ENCODE results near the gene DLG2.

- TF ChIP-seq ZNF263 (CRISPR knock-in tag; IDR thresholded peaks at IDR 0.05; ENCODE audit: low read depth) (no peak), CTCF (IDR thresholded peaks at IDR 0.05) (no peak), GABPB1 (CRISPR knock-in tag; IDR thresholded peaks at IDR 0.05) (no peak), ZNF121 (CRISPR knock-in tag; IDR thresholded peaks at IDR 0.05) (no peak), SP1 (CRISPR knock-in tag; conservative IDR thresholded peaks at IDR 0.05) (no peak), SOX15 (CRISPR knock-in tag; IDR thresholded peaks at IDR 0.05) (no peak), FOXP4 (CRISPR knock-in tag; IDR thresholded peaks at IDR 0.05) (no peak), ATF2 (CRISPR knock-in tag; IDR thresholded peaks at IDR 0.05; ENCODE audit: borderline replicate concordance, low read depth) (no peak), E2F1 (CRISPR knock-in tag; IDR thresholded peaks at IDR 0.05) (no peak), ETV6 (CRISPR knock-in tag; IDR thresholded peaks at IDR 0.05) (no peak), NR2C2 (CRISPR knock-in tag; IDR thresholded peaks at IDR 0.05) (no peak), SMAD3 (CRISPR knock-in tag; IDR thresholded peaks at IDR 0.05; ENCODE audit: borderline replicate concordance) (no peak)
These were observed 7.6 kb upstream of the DLG2 start for GRCh38 chr11:85634747-85635146.

All from WTC11 (cell line).